Karpas-422 (cell line): ENCODE data around the gene NCAM2. TPM values are rescaled to one million over a fixed set of nuclear protein-coding genes. Genes with fewer than 3 reads are reported as not detected.

Source experiments
- DNase-seq: peaks from one replicate; pipeline ENCODE4 v3.0.0-alpha.2; 2015
- H2AFZ ChIP-seq: fragments of 200-600 bp; sonication (generic); 2 replicates; pipeline ENCODE4 v1.6.1; 2014; ENCODE audit warnings: antibody characterized with exemption, low read length, mixed read lengths
- H3K27ac ChIP-seq: fragments of 200-600 bp; sonication (generic); 2 replicates; pipeline ENCODE4 v1.5.1; 2014; ENCODE audit warnings: mild to moderate bottlenecking, low read length, moderate library complexity
- H3K27me3 ChIP-seq: fragments of 200-600 bp; sonication (generic); 2 replicates; pipeline ENCODE4 v1.6.1; 2014; ENCODE audit warnings: low read length, mixed read lengths
- H3K36me3 ChIP-seq: fragments of 200-600 bp; sonication (generic); 2 replicates; pipeline ENCODE4 v1.6.1; 2014; ENCODE audit warnings: low read length, mixed read lengths; ENCODE audit not compliant: insufficient read depth
- H3K4me1 ChIP-seq: fragments of 200-600 bp; sonication (generic); 2 replicates; pipeline ENCODE4 v1.6.1; 2014; ENCODE audit warnings: mild to moderate bottlenecking, low read length, mixed read lengths
- H3K4me2 ChIP-seq: fragments of 200-600 bp; sonication (generic); 2 replicates; pipeline ENCODE4 v1.6.1; 2014; ENCODE audit warnings: low read length, low read depth, mild to moderate bottlenecking; ENCODE audit not compliant: poor library complexity, severe bottlenecking
- H3K4me3 ChIP-seq: fragments of 200-600 bp; sonication (generic); 2 replicates; pipeline ENCODE4 v1.5.1; 2014; ENCODE audit warnings: mild to moderate bottlenecking, antibody characterized with exemption, low read length, mixed read lengths
- H3K79me2 ChIP-seq: fragments of 200-600 bp; sonication (generic); 2 replicates; pipeline ENCODE4 v1.6.1; 2014; ENCODE audit warnings: mild to moderate bottlenecking, low read length, mixed read lengths
- H3K9ac ChIP-seq: fragments of 200-600 bp; sonication (generic); 2 replicates; pipeline ENCODE4 v1.6.0; 2014; ENCODE audit warnings: low read length
- H3K9me2 ChIP-seq: fragments of 200-600 bp; sonication (generic), shearing (Covaris generic); replicated peaks from 2 replicates; pipeline ENCODE4 v1.6.0; 2014; ENCODE audit warnings: mild to moderate bottlenecking, low read length, moderate library complexity; ENCODE audit not compliant: insufficient read depth
- H3K9me3 ChIP-seq: fragments of 300-700, 200-600 bp; sonication (generic); 2 replicates; pipeline ENCODE4 v1.6.1; 2014; ENCODE audit warnings: low read length, mixed read lengths
- H4K20me1 ChIP-seq: fragments of 200-600 bp; sonication (generic); 2 replicates; pipeline ENCODE4 v1.6.1; 2014; ENCODE audit warnings: mild to moderate bottlenecking, antibody characterized with exemption, low read length, low read depth; ENCODE audit not compliant: insufficient read depth
- total RNA-seq: library from RNA; depleted of rRNA; stranded (reverse); fragments of >200 nt; shearing (Covaris generic); gene quantifications from 2 replicates; pipeline ENCODE4 v1.2.3, GENCODE V29; 2014; ENCODE audit warnings: low replicate concordance

NCAM2 gene
- total RNA-seq, 1 experiment from 2014 or later = not detected

DNA sequence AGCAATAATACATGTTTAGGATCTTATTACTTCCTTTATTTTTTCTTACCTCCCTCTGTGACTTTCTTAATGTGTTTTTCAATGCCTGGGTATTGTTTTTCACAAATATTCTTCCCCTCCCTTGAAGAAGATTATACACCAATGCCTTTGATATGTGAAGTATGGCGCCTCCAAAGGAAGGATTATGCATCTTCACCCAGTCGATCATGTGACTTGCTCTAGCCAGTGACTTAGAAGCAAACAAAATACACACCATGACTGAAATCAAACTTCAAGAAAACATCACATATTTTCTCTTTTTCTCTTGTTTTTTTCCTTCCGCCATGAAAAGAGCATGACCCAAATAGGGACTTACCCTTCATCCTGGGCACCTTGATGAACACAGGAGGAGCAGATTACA, 297.1 kb downstream of the NCAM2 start:
- no peak overlapping the region for H3K9ac ChIP-seq
- H3K4me2 ChIP-seq = no peak overlapping the region
- H3K27me3 ChIP-seq = no peaks in the 10 kb centered on the region
- no peak overlapping the region for H3K4me3 ChIP-seq
- H3K27ac ChIP-seq = no peak overlapping the region
- H3K9me2 ChIP-seq = no peaks in the 10 kb centered on the region
- no peaks in the 10 kb centered on the region for H3K4me1 ChIP-seq
- H3K79me2 ChIP-seq = no peaks in the 10 kb centered on the region
- peaks cover 23% of the 10 kb centered on the region; the same call in 1 of the 2 replicates for H3K9me3 ChIP-seq
- no peak overlapping the region for H2AFZ ChIP-seq
- H3K36me3 ChIP-seq = no peaks in the 10 kb centered on the region
- H4K20me1 ChIP-seq = no peaks in the 10 kb centered on the region
- no peak for DNase-seq

DNA sequence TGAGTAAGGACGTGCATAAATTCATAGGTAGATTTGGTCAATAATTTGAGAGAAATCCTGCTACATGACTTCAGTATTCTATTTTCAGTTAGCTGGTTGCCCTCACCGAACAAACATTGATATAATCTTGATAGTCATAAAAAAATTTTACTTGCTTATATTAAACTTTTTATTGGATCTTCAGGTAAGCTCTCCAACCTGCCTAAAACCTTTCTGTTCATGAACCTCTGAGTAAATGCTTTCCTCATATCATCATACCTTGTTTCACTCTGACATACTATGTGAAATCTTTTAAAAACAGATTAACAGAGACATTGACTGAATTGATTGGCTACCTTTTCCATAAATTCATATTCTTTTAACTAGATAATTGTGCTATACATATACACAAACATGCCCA, 299.0 kb downstream of the NCAM2 start:
- Histone ChIP-seq H3K4me2 (no peak overlapping the region), H4K20me1 (no peaks in the 10 kb centered on the region), H3K4me1 (no peaks in the 10 kb centered on the region), H2AFZ (no peak overlapping the region), H3K9ac (no peak overlapping the region), H3K9me2 (no peaks in the 10 kb centered on the region), H3K36me3 (no peaks in the 10 kb centered on the region), H3K79me2 (no peaks in the 10 kb centered on the region), H3K9me3 (peaks cover 25% of the 10 kb centered on the region; the same call in 1 of the 2 replicates), H3K4me3 (no peak overlapping the region), H3K27ac (no peak overlapping the region), H3K27me3 (no peaks in the 10 kb centered on the region)
- no peak for DNase-seq

DNA sequence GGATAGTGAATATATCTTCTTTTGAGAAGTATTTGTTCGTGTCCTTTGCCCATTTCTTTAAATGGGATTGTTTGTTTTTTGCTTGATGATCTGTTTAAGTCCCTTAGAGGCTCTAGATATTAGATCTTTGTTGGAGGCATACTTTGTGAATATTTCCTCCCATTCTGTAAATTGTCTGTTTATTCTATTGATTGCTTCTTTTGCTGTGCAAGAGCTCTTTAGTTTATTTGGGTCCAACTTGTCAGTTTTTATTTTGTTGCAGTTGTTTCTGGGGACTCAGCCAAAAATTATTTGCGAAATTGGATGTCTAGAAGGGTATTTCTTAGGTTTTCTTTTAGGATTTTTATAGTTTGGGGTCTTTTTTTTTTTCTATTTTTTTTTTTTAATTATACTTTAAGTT, 302.8 kb downstream of the NCAM2 start:
- H3K36me3 ChIP-seq = no peaks in the 10 kb centered on the region
- H3K9me2 ChIP-seq = no peaks in the 10 kb centered on the region
- H3K27ac ChIP-seq = no peak overlapping the region
- peaks cover 25% of the 10 kb centered on the region for H3K9me3 ChIP-seq
- H2AFZ ChIP-seq = no peak overlapping the region
- no peaks in the 10 kb centered on the region for H3K27me3 ChIP-seq
- no peak overlapping the region for H3K4me3 ChIP-seq
- H4K20me1 ChIP-seq = no peaks in the 10 kb centered on the region
- no peak for DNase-seq
- H3K4me2 ChIP-seq = no peak overlapping the region
- H3K79me2 ChIP-seq = no peaks in the 10 kb centered on the region
- no peaks in the 10 kb centered on the region for H3K4me1 ChIP-seq
- H3K9ac ChIP-seq = no peak overlapping the region

DNA sequence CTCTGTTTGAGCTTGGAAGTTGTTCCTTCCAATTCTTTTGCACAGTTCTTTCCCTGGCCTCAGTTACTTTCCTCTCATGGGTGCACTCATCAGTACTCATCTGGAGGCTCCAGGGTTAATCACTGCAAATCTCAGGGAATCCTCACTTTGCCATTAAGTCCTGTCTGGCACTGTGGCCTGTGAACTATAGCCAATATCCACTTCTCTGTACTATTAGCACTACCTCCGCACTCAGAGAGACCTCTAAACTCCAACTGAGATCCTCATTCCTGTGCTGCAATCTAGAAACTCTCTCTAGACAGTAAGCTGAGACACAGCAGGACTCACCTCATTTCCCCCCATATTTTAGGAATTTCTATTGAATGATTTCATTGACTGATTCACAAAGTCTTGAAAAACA, 311.3 kb downstream of the NCAM2 start:
- no peaks in the 10 kb centered on the region for H3K9me2 ChIP-seq
- no peak overlapping the region for H3K27ac ChIP-seq
- no peak overlapping the region for H2AFZ ChIP-seq
- no peak for DNase-seq
- H3K79me2 ChIP-seq = no peaks in the 10 kb centered on the region
- H3K27me3 ChIP-seq = no peaks in the 10 kb centered on the region
- H3K9ac ChIP-seq = no peak overlapping the region
- H3K4me2 ChIP-seq = no peak overlapping the region
- H3K4me1 ChIP-seq = no peaks in the 10 kb centered on the region
- H3K4me3 ChIP-seq = no peak overlapping the region
- no peaks in the 10 kb centered on the region for H4K20me1 ChIP-seq
- H3K36me3 ChIP-seq = no peaks in the 10 kb centered on the region; the same call in 1 of the 2 replicates
- peaks cover 29% of the 10 kb centered on the region for H3K9me3 ChIP-seq

DNA sequence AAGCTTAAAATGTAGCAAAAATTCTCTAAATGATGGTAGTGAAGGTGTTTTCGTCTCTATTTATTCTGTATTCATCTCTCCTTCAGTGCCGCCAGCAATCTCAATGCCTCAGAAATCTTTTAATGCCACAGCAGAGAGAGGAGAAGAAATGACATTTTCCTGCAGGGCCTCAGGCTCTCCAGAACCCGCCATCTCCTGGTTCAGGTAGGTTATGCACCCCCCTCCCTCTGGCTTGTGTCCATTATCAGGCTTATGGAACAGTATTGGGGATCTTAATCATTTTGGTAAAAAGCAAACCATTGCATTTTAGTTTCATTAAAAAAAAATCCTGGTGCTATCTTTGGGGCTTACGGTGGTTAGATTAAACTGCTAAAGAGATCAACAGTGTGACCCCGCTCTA, 326.1 kb downstream of the NCAM2 start:
- Histone ChIP-seq H3K9ac (no peak overlapping the region), H3K9me2 (no peaks in the 10 kb centered on the region; the same call in 1 of the 2 replicates), H3K4me1 (no peaks in the 10 kb centered on the region), H3K27ac (no peak overlapping the region), H2AFZ (no peak overlapping the region), H3K9me3 (peaks cover 26% of the 10 kb centered on the region; the same call in 1 of the 2 replicates), H3K27me3 (no peaks in the 10 kb centered on the region), H3K36me3 (no peaks in the 10 kb centered on the region), H3K79me2 (no peaks in the 10 kb centered on the region), H3K4me3 (no peak overlapping the region), H3K4me2 (no peak overlapping the region), H4K20me1 (no peaks in the 10 kb centered on the region)
- no peak for DNase-seq

DNA sequence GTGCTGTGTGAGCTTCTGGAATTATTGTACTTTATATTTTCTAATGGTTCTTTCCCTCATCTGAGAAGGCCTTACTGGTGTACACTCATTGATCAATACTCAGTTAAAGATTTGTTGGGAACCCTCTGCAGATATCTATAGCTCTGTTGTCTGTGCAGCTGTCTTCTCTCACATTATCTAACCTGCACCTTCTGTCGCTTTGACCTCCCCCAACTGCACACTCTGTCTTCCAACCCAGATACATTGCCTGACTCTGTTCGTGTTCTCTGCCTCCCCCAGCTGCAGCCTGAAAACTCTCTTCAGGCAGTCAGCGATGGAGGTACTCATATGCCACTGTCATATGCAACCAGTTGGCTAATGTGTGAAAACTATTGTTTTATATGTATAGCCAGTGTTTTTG, 334.3 kb downstream of the NCAM2 start:
- no peak overlapping the region for H3K9ac ChIP-seq
- H4K20me1 ChIP-seq = no peaks in the 10 kb centered on the region
- no peak for DNase-seq
- H3K79me2 ChIP-seq = no peaks in the 10 kb centered on the region
- no peak overlapping the region for H3K4me3 ChIP-seq
- no peaks in the 10 kb centered on the region for H3K36me3 ChIP-seq
- H3K4me1 ChIP-seq = no peaks in the 10 kb centered on the region
- no peak overlapping the region for H3K27ac ChIP-seq
- no peaks in the 10 kb centered on the region for H3K27me3 ChIP-seq
- H3K9me3 ChIP-seq = peaks cover 19% of the 10 kb centered on the region
- H3K9me2 ChIP-seq = no peaks in the 10 kb centered on the region
- H2AFZ ChIP-seq = no peak overlapping the region
- no peak overlapping the region for H3K4me2 ChIP-seq

DNA sequence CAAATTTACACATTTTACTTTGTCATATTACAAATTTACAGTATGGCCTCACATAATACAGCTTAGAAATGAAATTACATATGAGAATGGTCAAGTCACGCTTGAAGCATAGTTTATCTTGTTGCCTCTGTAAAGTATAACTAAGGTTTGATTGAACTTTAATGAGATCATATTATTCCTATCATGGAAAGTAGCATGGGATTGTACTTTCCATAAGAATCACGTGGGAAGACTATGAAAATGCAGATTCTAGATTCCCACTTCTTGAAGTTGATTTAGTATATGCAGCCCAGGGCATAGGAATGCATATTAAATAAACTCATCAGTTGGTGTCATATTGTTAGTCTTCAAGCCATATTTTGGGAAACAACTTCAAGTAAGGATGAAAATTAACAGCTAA, 342.8 kb downstream of the NCAM2 start:
- Histone ChIP-seq H2AFZ (no peak overlapping the region), H3K4me1 (no peaks in the 10 kb centered on the region), H3K27me3 (no peaks in the 10 kb centered on the region), H3K27ac (no peak overlapping the region), H3K4me3 (no peak overlapping the region), H3K36me3 (no peaks in the 10 kb centered on the region), H3K9ac (no peak overlapping the region), H3K9me3 (peaks cover 46% of the 10 kb centered on the region), H3K9me2 (no peaks in the 10 kb centered on the region), H3K79me2 (no peaks in the 10 kb centered on the region), H3K4me2 (no peak overlapping the region), H4K20me1 (no peaks in the 10 kb centered on the region)
- no peak for DNase-seq

DNA sequence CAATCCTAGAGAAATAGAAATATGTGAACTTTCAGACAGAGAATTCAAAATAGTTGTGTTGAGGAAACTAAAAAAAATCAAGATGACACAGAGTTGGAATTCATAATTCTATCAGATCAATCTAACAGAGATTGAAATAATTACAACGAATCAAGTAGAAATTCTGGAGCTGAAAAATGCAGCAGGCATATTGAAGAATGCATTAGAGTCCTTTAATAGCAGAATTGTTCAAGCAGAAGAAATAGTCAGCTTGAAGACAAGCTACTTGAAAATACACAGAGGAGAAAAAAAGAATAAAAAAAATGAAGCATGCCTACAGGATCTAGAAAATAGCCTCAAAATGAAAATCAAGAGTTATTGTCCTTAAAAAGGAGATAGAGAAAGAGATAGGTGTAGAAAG, 347.1 kb downstream of the NCAM2 start:
- Histone ChIP-seq H3K36me3 (no peaks in the 10 kb centered on the region), H4K20me1 (no peaks in the 10 kb centered on the region), H3K9ac (no peak overlapping the region), H3K4me2 (no peak overlapping the region), H3K9me3 (peaks cover 53% of the 10 kb centered on the region), H3K4me1 (no peaks in the 10 kb centered on the region), H3K9me2 (no peaks in the 10 kb centered on the region), H3K4me3 (no peak overlapping the region), H3K27me3 (no peaks in the 10 kb centered on the region), H2AFZ (no peak overlapping the region), H3K79me2 (no peaks in the 10 kb centered on the region), H3K27ac (no peak overlapping the region)
- no peak for DNase-seq

DNA sequence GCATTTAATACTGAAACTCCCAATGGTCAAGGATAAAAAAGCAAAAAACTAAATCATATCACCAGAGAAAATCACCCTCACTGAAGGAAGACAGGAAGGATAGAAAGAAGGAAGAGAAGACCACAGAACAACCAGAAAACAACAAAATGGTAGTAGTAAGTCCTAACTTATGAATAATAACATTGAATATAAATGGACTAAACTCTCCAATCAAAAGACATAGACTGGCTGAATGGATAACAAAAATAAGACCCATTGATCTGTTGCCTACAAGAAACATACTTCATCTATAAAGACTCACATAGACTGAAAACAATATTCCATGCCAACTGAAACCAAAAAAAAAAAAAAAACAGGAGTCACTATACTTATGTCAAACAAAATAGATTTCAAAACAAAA, 347.7 kb downstream of the NCAM2 start:
- Histone ChIP-seq H3K36me3 (no peaks in the 10 kb centered on the region), H3K4me1 (no peaks in the 10 kb centered on the region), H3K9me3 (peaks cover 52% of the 10 kb centered on the region), H3K27ac (no peak overlapping the region), H3K79me2 (no peaks in the 10 kb centered on the region), H2AFZ (no peak overlapping the region), H3K4me2 (no peak overlapping the region), H4K20me1 (no peaks in the 10 kb centered on the region), H3K27me3 (no peaks in the 10 kb centered on the region), H3K9me2 (no peaks in the 10 kb centered on the region), H3K4me3 (no peak overlapping the region), H3K9ac (no peak overlapping the region)
- no peak for DNase-seq
